HepG2 (cell line): ENCODE measurements around the gene ANKRD13D. TPM values are rescaled to one million over a fixed set of nuclear protein-coding genes. Genes with fewer than 3 reads are reported as not detected.

ENCODE experiments used
- ATAC-seq: fragments of 200-7000 bp; cut with Tn5 transposase; 3 replicates; pipeline ENCODE4 v1.9.1; 2020; ENCODE audit warnings: mild to moderate bottlenecking, moderate library complexity
- BruUV-seq: library from RNA; stranded (reverse); fragments of 400-500 nt; replicated peaks from 2 replicates; lab custom pipeline; 2021; lab: Mats Ljungman, UMichigan
- CTCF ChIA-PET: fragments of 300-600 bp; formaldehyde crosslinking; extraction: SDS; loops from one replicate; lab custom pipeline; 2021; ENCODE audit warnings: low total read pairs, inconsistent platforms, low intra/inter-chr PET ratio; lab: Yijun Ruan, JAX
- POLR2A ChIA-PET: fragments of 350-600 bp; sonication (Branson Sonifier 250); formaldehyde crosslinking; loops from one replicate; lab custom pipeline; 2020; ENCODE audit warnings: antibody characterized with exemption, inconsistent platforms; lab: Yijun Ruan, JAX
- DNase-seq: peaks from one replicate; pipeline ENCODE4 v3.0.0-alpha.2; 2015; ENCODE audit warnings: low spot score
- FAIRE-seq: peaks from 3 replicates; lab custom pipeline; 2011; peaks lifted over from hg19 to GRCh38; lab: Jason Lieb, UNC
- H2AFZ ChIP-seq: one replicate; pipeline ENCODE4 v1.6.1; 2011; ENCODE audit warnings: low read length, inconsistent platforms
- H3K27ac ChIP-seq: fragments of 300-600 bp; 3 replicates; pipeline ENCODE4 v1.8.0; 2011; ENCODE audit warnings: mixed run types, mild to moderate bottlenecking, mixed read lengths, low read length, inconsistent platforms; ENCODE audit not compliant: insufficient read depth; ENCODE audit errors: extremely low read length
- H3K27me3 ChIP-seq, 2 experiments: fragments of 200-600 bp in 1 of 2; 2 replicates in 1 of 2; 3 replicates in 1 of 2; pipeline versions ENCODE4 v1.6.0 to v1.8.0; 2011; ENCODE audit warnings: low read length in 2 of 2, mild to moderate bottlenecking in 2 of 2, moderate library complexity in 2 of 2, inconsistent platforms in 1 of 2; ENCODE audit not compliant: insufficient read depth in 2 of 2, control insufficient read depth in 1 of 2
- H3K36me3 ChIP-seq, 2 experiments: fragments of 200-600 bp in 1 of 2; replicated peaks in 1 of 2; 2 replicates in 1 of 2; 3 replicates in 1 of 2; pipeline versions ENCODE4 v1.5.1 to v1.8.0; 2011; ENCODE audit warnings: low read length in 2 of 2, inconsistent platforms in 1 of 2; ENCODE audit not compliant: insufficient read depth in 2 of 2, control insufficient read depth in 1 of 2
- H3K4me1 ChIP-seq: 2 replicates; pipeline ENCODE4 v1.5.1; 2012; ENCODE audit warnings: low read length, inconsistent platforms; ENCODE audit not compliant: insufficient read depth
- H3K4me2 ChIP-seq: 2 replicates; pipeline ENCODE4 v1.6.0; 2011; ENCODE audit warnings: low read depth, low read length, inconsistent platforms
- H3K4me3 ChIP-seq, 3 experiments: fragments of 200-600 bp in 1 of 3; sonication (generic), shearing (Covaris generic) in 1 of 3; replicated peaks in 1 of 3; 2 replicates each; pipeline ENCODE4 v1.5.1; 2011 to 2016; ENCODE audit warnings: low read length in 3 of 3, inconsistent platforms in 2 of 3, low read depth in 2 of 3, mild to moderate bottlenecking in 2 of 3, control low read depth in 1 of 3, mixed read lengths in 1 of 3; ENCODE audit not compliant: insufficient read depth in 1 of 3
- H3K79me2 ChIP-seq: one replicate; pipeline ENCODE4 v1.6.1; 2011; ENCODE audit warnings: low read length, inconsistent platforms; ENCODE audit not compliant: insufficient read depth
- H3K9ac ChIP-seq: 2 replicates; pipeline ENCODE4 v1.6.0; 2011; ENCODE audit warnings: mild to moderate bottlenecking, low read depth, low read length, inconsistent platforms; ENCODE audit not compliant: insufficient read depth
- H3K9me3 ChIP-seq: 2 replicates; pipeline ENCODE4 v1.5.1; 2012; ENCODE audit warnings: mild to moderate bottlenecking, low read length
- H4K20me1 ChIP-seq: 2 replicates; pipeline ENCODE4 v1.6.0; 2011; ENCODE audit warnings: inconsistent platforms, mild to moderate bottlenecking, low read length, moderate library complexity; ENCODE audit not compliant: insufficient read depth
- AGO2 ChIP-seq: fragments of 200-400 bp; formaldehyde crosslinking; optimal IDR thresholded peaks from 2 replicates; pipeline ENCODE3; 2017; ENCODE audit warnings: mild to moderate bottlenecking, low read depth, low read length, moderate library complexity
- DMTF1 ChIP-seq: sonication (generic); formaldehyde crosslinking; IDR thresholded peaks from 2 replicates; pipeline ENCODE4 v1.4.0; 2020; ENCODE audit warnings: mild to moderate bottlenecking, missing genetic modification reagents
- HNRNPK ChIP-seq: fragments of 200-400 bp; formaldehyde crosslinking; IDR thresholded peaks from 2 replicates; pipeline ENCODE4 v1.6.1; 2018; ENCODE audit warnings: low read length, low read depth, moderate library complexity, mild to moderate bottlenecking; ENCODE audit not compliant: poor library complexity, severe bottlenecking
- JARID2 ChIP-seq: sonication (generic); formaldehyde crosslinking; IDR thresholded peaks from 2 replicates; pipeline ENCODE4 v1.8.1; 2023; ENCODE audit warnings: missing genetic modification reagents, inconsistent platforms; ENCODE audit not compliant: insufficient replicate concordance
- KLF11 ChIP-seq: IDR thresholded peaks from 2 replicates; pipeline ENCODE4 v1.6.1; 2016; ENCODE audit warnings: missing compliant biosample characterization
- RBFOX2 ChIP-seq: fragments of 200-400 bp; formaldehyde crosslinking; IDR thresholded peaks from 2 replicates; pipeline ENCODE4 v1.6.1; 2017; ENCODE audit warnings: low read depth, mild to moderate bottlenecking, low read length
- SMAD1 ChIP-seq: sonication (generic); formaldehyde crosslinking; IDR thresholded peaks from 2 replicates; pipeline ENCODE4 v1.4.0; 2020; ENCODE audit warnings: missing genetic modification reagents, low read depth, mild to moderate bottlenecking, borderline replicate concordance
- TFE3 ChIP-seq: IDR thresholded peaks from 2 replicates; pipeline ENCODE4 v1.6.1; 2016
- ZBTB10 ChIP-seq: sonication (generic); formaldehyde crosslinking; IDR thresholded peaks from 2 replicates; pipeline ENCODE4 v1.4.0; 2020; ENCODE audit warnings: missing genetic modification reagents, borderline replicate concordance
- ZBTB33 ChIP-seq: sonication (generic); formaldehyde crosslinking; IDR thresholded peaks from 2 replicates; pipeline ENCODE4 v1.4.0; 2020; ENCODE audit warnings: missing genetic modification reagents
- ZNF839 ChIP-seq: sonication (generic); formaldehyde crosslinking; IDR thresholded peaks from 2 replicates; pipeline ENCODE4 v1.4.0; 2020; ENCODE audit warnings: missing genetic modification reagents, mild to moderate bottlenecking, borderline replicate concordance
- ZZZ3 ChIP-seq: sonication (generic); formaldehyde crosslinking; IDR thresholded peaks from 2 replicates; pipeline ENCODE4 v1.4.0; 2020; ENCODE audit warnings: missing genetic modification reagents, mild to moderate bottlenecking, borderline replicate concordance
- WGBS: methylation state at CpG from one replicate; pipeline ENCODE4 v1.1.6; 2017; ENCODE audit warnings: low lambda C conversion rate; 5-methylcytosine and 5-hydroxymethylcytosine counted together
- in situ Hi-C: cut with HindIII; loops from 2 replicates; pipeline ENCODE4 v1.10.0; 2017; ENCODE audit warnings: low pct_unique_long_range_greater_than_20kb; ENCODE audit not compliant: extremely low pct_ligation_motif_present
- intact Hi-C: fragments of 100-400 bp; cut with micrococcal nuclease; formaldehyde crosslinking; loops from one replicate; pipeline ENCODE4 v1.10.0; 2022; ENCODE audit not compliant: unreplicated experiment
- polyA plus RNA-seq, 8 experiments: library from polyadenylated mRNA; depleted of rRNA in 3 of 8; stranded (reverse) in 7 of 8; unstranded in 1 of 8; fragments of >200 nt; fragmentation: Illumina TruSeq in 4 of 8; extraction: Trizol in 4 of 8; gene quantifications; 2 replicates each; pipeline versions ENCODE4 v1.2.1 to v1.2.3, GENCODE V29; 2011 to 2016; ENCODE audit warnings: low read depth in 4 of 8, missing spikeins in 1 of 8, mixed read lengths in 1 of 8; ENCODE audit not compliant: insufficient read depth in 1 of 8
- total RNA-seq, 5 experiments: library from RNA; depleted of rRNA; stranded (reverse); fragments of >200 nt; fragmentation: Illumina TruSeq; extraction: Trizol; gene quantifications; 2 replicates each; pipeline ENCODE4 v1.2.3, GENCODE V29; 2016; ENCODE audit warnings: low read depth in 1 of 5

ANKRD13D gene
- total and polyA plus RNA-seq, 2 of the 13 experiments (the other 11 are each of a cell fraction or from before 2014, with no cell fraction given): 18.6 to 27.3 TPM

GRCh38 chr11:67291481-67292381 is 2.6 kb downstream of the ANKRD13D start:
- H4K20me1 ChIP-seq: no peaks in the 10 kb centered on the region
- DNase-seq (no peak), FAIRE-seq (no peak), ATAC-seq (no peak)
- H3K79me2 ChIP-seq: peaks cover 13% of the 10 kb centered on the region
- WGBS: 96% methylated on average over 15 of the region's 33 CpGs
- in situ Hi-C loops: no loop called here
- H3K9me3 ChIP-seq: peaks cover 11% of the 10 kb centered on the region; the same call in 1 of the 2 replicates
- peaks cover 6 to 29% of the 10 kb centered on the region in 2 experiments; a peak in 3 of 5 replicates for H3K36me3 ChIP-seq
- ChIA-PET POLR2A (interaction anchor here (7.7 kb wide), 1 partner anchor 12 kb away, joined by 66 read pairs; the partner anchor contains the start of gene SSH3), CTCF (no interaction called here)
- no peaks in the 10 kb centered on the region for H3K27me3 ChIP-seq
- no peak overlapping the region for H3K4me3 ChIP-seq
- no TSS peak for BruUV-seq
- H2AFZ ChIP-seq: no peak overlapping the region
- no peak overlapping the region for H3K27ac ChIP-seq
- no peak overlapping the region for H3K4me2 ChIP-seq
- intact Hi-C loops: no loop called here
- peaks cover 35% of the 10 kb centered on the region for H3K4me1 ChIP-seq
- no peak overlapping the region for H3K9ac ChIP-seq
- TF ChIP-seq TFE3 (CRISPR knock-in tag): no peak
- no peak for TF ChIP-seq ZNF839
- TF ChIP-seq DMTF1 (CRISPR knock-in tag): no peak
- TF ChIP-seq ZBTB10 (CRISPR knock-in tag): no peak
- peak; percentile 63 for TF ChIP-seq AGO2
- peak; percentile 39; the same call in 1 of the 2 replicates for TF ChIP-seq RBFOX2
- TF ChIP-seq SMAD1 (CRISPR knock-in tag): no peak
- no peak for TF ChIP-seq KLF11 (CRISPR knock-in tag)
- no peak for TF ChIP-seq ZZZ3 (CRISPR knock-in tag)
- no peak for TF ChIP-seq JARID2 (CRISPR knock-in tag)
- no peak for TF ChIP-seq HNRNPK
- TF ChIP-seq ZBTB33: peak; percentile 10; the same call in 1 of the 2 replicates
